ENCODE results near the gene KAT6B.

The KAT6B gene

GRCh38 chr10:75074711-75075445 lies 248.5 kb downstream of the KAT6B start:
- DNase-seq, result no peak

DNA sequence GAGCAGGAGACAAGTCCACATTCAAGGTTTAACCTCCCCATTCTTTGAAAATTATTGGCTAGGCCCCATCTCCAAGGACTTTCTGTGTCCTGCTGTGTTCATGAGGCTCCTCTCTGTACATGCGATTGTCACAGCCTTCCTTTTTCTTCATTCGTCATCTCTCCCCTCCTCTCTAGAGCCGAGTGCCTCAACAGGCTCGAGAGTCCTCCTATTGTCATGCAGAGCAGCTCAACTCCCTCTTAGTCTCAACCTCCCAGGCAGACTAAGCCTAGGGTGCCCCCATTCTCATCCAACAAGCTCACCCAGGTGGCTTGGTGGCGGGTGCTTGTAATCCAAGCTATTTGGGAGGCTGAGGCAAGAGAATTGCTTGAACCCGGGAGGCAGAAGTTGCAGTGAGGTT lies 249.9 kb downstream of the KAT6B start:
- no peak for DNase-seq

DNA sequence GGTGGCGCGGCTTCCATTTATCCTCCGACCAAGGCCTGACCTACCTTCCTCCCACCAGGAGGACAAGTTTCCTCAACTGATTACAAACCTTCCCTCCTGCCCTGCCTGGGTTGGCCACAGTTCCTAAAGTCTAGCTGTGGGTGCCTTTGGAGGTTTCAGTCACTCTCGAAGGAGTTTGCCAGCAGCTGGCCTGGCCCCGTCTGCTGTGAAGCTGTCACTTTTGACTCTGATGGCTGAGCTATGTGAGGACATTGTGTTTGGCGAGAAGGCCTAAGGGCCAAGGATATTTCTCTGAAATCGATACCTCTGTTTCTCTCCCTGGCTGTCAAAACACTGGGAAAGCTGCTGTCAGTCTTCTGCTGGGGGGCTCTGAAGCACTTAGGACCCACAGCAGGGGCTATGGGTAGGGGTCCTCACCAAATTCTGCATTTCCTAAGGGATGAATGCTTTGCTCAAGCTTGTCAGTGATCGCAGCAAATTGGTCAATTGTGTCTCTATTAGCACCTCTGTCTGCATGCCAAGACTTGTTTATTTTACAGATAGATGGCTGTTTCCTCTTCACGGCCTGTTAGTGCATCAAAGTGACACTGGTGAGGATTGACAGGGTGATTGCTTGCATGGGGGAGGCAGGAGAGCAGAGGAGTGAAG lies 253.2 kb downstream of the KAT6B start:
- DNase-seq, result no peak

DNA sequence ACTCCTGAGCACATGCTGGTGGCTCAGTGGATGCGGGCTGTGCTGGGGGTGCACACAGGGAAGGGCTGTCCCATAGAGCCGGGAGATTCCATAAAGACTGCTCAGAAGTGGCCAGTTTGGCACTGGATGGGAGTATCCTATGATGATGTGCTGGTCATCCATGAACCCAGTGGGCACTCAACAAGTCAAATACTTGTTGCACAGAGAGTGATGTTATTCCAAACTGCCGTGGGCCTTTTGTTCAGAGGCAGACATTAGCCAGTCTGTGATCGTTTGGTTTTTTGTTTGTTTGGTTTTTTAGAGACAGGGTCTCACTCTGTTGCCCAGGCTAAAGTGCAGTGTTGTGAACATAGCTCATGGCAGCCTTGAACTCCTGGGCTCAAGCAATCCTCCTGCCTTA lies 254.2 kb downstream of the KAT6B start:
- no peak for DNase-seq

- no peak for DNase-seq
Observed at GRCh38 chr10:75081379-75081778, 255.0 kb downstream of the KAT6B start.

All from fibroblast of upper back skin (primary cell).